HG03139 (cell line): ENCODE data around the gene PBX1.

Source experiments
- ATAC-seq: cut with Tn5 transposase; IDR thresholded peaks from one replicate; pipeline ENCODE4 v1.9.1; 2021; ENCODE audit not compliant: unreplicated experiment

Gene PBX1

DNA sequence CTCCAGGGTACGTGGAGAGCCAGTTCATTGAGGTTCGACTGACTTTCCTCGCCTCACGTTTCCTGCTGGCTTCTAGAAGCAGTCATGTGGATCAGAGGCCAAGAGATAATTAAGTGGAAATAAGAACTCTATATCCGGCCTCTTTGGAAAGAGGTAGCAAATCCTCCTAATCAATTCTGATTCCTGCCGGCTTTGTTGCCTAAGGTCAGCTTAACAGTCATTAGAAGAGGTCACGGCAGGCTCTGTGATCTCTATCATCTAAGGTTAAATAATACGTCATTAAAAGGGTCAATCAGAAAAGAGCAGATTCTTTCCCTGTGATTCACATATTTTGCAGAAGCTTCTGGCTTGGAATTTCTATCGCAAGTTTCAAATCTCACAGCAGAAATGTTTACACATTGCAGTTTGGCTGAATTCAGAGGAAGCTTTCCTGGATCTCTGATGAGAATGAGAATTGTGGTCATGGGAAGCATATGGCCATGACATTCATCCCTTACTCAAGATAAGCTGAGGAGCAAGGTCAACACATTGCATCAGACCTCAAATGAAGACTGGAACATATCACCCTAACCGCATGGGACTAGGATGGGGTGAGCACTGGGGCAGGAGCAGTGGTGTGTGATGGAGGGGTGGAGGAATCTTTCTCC lies 189.4 kb downstream of the PBX1 start:
- no peak for ATAC-seq

DNA sequence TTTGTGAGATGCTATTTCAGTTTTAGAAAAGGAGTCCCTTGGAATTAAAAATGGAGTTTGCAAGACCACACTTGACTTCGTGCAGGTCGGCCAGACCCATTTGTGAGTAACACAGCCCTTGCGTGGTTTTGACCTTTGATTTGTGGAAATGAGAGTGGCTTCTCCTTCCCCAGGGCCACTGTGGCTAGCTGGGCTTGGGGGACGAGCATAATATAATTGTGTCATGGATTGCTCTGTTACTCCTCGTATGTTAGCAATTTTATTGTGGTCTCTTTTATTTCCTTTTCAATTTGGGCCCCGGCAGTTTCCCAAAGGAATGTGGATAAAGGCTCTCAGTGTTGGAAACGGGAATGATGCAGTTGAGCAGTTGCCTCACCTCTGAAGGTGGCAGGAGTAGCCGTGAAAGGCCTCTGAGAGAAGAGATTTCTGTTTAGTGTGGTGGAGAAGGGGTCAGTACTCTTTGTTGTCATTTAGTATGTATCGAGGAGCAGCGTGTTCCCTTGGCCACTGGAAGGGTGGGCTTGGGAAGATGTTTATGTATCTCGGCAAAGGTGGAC lies 194.6 kb downstream of the PBX1 start:
- ATAC-seq: no peak

DNA sequence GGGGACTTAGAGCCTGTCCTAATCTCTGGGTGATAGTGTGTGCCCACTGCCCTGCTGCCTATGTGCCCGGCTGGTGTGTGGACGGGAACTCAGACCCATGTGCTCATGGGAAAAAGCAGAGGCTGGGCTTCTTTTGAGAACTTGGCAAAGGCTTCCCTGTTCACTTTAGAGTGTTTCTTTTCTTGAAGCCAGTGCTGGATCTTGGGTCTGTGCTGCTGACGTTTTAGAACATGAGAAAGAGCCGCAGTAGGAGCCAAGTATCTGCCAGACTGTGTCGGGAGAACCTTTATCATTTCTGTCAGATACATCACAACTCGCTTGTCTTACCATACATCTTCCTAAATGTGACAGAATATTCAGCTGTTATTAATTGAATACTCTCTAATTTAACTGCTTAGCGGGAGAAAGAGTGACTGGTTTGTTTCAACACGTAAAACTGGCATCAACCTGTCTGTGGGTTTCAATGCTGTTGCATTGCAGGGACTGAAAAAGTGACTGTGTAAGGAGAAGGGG lies 195.2 kb downstream of the PBX1 start:
- ATAC-seq: no peak

DNA sequence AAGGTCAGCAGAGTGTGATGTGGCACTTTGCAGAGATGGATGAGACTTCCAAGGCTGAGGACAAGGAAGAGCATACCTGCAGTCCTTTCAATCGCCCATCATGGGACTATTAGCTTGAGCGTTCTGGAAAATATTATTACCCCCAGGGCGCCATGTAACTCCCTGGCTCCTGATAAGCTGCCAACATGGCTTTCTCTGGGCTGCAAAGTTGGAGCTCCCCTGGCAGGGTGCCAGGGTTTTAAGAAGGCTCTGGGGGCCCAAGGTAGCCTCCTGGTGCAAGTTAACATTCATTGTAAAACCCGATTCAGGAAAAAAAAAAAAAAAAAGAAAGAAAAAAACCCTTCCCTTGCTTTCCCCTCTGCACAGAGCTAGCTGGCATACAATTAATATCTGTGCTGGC lies 196.7 kb downstream of the PBX1 start:
- no peak for ATAC-seq

DNA sequence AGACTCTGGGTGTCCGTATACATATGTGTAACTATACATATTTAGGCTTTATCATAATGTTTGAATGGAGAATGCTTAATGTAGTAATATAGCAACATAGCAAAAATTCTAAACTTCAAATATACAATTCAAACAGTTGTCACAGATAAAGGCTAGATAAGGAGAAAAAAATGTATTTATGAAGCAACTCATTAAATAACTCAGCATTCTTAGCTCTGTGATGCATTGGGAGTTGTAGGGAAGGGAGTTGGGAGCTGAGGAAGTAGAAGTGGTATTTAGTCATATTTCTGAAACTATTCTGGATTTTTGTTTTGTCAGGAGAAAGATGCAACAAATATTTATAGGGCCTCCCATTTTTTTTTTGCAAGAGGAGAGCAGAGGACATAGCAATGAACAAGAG lies 197.8 kb downstream of the PBX1 start:
- ATAC-seq: no peak

DNA sequence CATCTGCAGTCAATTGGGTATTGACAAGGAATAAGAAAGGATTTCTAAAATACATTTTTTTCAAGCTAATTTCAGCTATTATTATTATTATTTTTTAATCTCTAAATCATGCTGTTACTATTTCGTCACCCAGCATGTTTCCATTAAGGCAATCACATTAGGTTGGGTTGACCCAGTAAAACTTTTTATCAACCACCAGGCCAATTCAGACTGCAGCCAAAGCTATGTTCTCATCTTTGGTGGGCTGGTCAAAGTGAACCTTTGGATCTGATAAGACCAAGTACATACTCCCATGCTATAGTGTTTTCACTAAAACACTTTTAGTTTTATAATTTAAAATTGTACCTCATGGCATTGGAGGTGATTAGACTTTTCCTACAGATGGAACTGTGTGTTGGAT lies 198.6 kb downstream of the PBX1 start:
- no peak for ATAC-seq

DNA sequence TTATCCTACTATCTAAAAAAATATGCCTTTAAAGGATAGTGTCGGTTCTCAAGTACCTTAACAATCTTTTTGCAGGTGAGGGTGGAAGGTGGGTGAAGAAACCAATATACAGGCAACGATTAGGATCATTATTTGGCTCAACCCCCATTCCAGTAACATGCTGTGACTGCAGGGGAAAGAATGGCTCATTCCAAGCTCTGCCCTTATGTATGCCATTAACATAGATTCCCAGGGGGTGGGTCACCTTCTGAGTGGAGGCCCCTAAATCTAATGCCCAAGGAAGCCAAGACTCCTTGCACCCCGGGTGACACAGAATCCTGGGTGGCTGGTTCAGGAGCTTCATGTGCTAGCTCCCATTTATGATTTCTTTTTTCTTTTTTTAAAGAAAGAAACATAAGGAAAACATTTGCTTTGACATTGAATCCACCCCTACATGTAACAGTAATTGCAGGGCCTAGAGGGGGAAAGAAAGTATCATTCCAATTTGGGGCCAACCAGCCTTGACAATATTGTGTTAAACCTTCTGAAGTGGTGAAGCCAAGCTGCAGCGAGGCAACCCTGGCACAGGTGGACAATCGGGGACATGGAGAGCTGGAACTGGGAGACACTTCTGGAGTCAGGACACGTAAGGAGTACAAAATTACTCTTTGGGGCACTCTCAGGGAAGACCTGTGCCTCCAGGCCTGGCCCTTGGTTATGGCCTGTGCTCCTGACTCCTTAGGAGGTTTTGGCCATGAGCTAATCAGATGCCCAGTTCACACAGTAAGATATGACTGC lies 200.3 kb downstream of the PBX1 start:
- ATAC-seq: no peak

DNA sequence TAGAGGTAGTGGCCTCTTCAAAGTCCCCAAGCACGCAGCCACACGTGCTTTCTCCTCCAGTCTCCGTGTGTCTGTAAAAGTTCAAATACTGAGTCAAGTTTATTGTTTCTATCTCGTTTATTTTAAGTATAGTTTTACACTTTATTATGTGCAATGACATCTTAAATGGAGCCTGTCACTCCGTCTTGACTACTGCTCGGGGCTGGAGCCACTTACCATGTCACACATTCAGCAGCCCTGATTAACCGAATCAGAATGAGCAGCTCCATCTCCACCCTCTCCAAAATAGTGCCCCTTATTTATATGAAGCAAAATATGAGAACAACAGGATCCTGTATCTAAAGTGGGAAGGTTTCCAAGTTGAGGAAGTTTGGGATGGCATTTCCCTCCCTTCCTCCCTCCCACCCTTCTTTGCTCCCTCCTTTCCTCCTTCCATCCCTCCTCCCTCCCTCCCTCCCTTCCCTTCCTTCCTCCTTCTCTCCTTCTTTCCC lies 201.0 kb downstream of the PBX1 start:
- ATAC-seq: no peak

DNA sequence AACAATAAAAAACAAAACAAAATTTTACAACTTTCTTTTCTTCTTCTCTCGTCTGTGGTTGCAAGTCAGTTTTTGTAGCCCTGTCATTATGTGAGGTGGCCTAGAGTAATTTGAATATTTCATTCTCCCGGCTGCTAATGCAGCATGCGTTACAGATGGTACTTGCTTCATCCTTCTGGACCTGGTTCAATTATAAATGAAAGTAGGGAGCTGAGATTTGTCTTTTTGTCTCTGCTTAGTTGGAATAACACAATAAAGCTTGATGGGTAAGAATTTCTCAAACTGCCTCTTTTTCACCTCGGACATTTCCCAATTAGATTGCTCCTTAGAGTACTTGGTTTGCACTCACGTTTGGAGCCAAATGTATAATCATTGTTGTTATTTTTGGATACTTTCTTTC lies 201.6 kb downstream of the PBX1 start:
- ATAC-seq: no peak

DNA sequence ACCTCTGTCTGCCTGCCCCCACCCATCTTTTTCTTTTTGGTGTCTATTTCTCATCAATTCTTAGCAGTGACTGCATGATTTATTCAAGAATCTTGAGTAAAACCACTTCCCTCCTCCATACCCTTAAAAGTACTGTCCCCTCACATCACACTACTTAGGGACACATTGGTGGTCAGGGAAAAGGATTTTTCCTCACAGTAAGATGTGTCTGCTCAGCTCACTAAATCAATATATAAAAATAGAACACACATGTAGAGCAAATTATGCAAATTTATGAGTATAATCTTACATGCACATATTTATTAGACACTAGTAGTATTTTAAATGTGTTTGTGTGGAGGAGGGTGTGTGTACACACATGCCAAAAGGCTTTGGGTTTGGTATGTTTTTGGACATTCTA lies 202.0 kb downstream of the PBX1 start:
- no peak for ATAC-seq

DNA sequence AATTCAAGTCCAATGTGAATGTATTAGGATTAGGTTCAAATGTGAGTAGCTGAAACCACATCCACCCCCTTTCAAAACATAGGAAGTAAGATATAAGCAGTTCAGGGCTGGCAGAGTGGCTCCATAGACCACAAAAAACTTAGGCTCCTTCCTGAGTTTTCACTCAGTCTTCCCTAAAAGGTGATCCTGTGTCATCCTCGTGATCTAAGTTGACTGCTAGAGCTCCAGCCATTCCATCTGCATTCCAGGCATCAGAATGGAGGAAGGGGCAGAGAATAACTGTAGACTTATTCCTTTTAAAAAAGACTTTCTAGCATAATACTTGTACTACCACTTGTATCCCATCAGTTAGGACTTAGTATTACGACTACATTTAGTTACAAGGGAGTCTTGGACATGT lies 204.1 kb downstream of the PBX1 start:
- ATAC-seq: no peak

DNA sequence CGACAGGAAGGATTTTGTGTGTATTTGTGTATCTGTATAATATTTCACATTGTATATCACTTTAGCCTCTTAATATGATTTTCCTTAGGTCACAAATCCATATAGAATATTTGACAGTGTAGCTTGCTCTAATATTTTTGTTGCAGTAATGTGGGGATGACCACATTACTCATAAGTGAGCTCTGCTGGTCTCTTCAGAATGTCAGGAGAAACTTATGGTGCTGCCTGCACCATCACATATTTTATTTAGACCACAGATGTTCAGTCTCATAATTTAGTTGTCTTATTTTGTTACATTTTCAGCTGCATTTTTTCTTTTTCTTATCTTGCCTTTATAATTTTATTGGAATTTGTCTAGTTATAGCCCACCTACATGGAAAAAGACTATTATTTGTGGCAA lies 205.3 kb downstream of the PBX1 start:
- ATAC-seq: no peak

DNA sequence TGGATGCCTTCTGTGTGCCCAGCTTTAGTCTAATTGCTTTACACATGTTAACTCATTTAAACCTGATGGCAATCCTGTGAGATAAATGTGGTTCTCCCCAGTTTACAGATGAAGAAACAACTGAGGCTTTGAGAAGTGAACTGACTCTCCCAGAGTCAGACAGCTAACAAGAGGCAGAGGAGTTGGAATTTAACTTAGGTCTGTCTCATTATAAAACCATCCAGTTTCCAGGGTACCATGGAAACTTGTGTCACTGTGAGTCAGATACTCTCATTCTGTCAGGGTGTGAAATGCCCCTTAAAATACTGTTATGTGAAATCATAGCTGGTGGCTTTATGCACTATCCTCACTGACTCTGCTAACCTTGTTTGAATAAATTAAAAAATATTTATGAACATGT lies 206.6 kb downstream of the PBX1 start:
- ATAC-seq: no peak

DNA sequence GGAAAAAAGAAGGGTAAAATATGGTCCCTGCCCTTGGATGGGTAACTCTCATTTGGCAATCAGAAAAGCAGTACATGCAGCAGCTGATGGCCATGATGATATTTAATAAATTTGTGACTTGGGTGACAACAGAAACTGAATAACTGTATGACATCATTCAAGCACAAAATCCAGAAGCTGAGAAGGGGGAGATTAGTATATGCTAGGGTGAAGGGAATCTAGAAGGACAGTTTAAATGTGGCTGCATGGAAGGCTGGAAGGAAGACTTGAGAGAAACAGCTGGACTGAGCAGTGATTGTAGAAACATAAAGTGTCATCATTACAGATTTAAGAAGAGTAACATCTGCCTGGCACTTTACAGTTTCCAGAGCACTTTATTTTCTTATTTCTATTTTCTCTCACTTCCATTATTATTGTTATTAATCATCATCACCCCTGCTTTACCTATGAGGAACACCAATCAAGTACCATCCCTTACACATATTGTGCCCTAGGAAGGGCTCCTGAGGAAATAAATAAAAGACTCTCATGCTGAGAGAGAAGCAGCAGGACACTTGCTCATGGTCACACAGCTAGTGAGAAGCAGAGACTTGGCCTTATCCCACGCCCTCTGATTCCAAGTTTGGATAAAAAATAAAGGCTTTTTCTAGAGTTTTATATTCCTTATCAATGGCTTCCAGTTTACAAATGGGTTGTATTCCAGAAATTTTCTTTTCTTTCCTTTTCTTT lies 207.2 kb downstream of the PBX1 start:
- ATAC-seq: no peak

DNA sequence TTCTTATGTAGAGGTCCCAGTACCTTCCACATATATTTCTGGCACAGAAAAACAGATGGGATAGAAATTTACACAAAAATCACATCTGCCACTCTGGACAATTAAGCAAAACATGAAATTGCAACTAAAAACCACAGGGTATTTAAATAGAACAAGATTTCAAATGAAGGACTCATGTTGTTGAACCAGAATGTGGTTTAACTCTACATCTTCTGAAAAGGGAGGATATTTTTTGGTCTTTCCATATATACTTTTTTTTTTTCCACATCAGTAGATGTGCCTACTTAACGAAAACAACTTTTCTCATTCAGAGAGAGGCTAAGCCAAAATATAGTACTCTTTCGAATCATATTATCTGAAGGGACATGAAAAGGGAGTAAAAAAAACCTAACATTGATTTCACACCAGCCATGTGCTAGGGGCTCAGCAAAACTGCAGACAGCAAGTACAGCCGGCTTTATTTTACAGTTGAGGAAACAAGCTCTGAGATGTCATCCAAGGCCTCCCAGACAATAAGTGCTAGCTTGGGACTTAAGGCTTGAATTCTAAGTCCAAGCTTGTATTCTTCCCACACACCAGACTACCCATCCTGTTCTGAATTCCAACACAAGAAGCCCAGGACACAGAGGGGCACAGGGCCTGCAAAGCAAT lies 208.9 kb downstream of the PBX1 start:
- ATAC-seq: no peak

DNA sequence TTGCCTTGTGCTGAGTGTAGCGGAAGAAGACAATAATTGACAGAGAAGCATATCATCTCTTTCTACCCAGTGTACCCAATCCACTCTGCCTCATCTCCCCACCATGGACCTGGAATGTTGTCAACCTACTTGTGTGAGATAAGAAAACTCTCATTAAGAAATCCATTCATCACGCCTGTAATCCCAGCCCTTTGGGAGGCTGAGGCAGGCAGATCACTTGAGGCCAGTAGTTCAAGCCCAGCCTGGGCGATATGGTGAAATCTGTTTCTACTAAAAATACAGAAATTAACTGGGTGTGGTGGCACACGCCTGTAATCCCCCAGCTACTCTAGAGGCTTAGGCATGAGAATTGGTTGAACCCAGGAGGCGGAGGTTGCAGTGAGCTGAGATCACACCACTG lies 209.6 kb downstream of the PBX1 start:
- no peak for ATAC-seq

DNA sequence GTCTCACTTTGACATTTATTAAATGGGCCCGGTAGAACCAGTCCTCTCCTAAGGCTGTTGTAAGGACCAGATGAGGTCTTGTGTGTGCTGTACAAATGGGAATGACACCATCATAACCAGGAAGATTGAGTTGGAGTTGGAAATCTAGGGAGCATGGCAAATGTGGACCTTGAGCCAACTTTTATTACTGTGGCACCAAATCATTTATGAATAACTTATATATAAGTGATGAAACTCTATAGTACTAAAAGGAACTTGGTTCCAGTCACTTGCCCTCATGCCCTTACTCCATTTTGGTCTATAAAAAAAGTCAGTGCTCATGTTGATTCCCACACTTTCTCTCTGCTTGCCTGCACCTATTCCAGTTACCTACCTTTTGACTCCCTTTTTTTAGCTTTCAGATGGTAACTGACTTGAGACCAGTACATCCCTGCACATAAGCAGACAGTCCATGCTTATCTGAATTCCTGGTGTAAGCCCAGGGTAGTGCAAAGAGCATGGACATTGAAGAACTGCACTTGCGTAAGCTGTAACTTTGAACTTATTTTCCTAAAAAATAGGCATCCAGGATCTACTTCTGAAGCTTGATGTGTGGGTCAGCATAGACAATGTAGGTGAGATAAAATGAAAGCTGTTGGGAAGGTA lies 210.6 kb downstream of the PBX1 start:
- ATAC-seq: no peak

DNA sequence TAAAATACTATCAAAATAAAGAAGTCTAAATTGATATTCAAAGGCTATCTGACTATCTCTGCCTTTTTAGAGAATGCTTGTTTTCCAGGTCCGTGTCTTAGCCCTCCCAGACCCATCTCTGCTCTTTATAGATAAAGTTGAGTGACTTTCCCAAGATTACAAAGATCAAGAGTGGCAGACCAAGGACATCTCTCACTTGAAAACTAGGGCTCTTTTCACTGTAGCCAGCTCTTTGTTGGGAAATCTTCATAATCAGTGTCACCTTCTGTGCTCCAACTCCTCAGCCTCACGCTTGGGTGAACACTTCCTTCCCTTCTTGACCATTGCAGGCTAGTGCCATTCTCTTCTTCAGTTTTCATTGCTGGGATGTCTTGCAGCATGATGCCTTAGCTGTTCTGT lies 211.1 kb downstream of the PBX1 start:
- ATAC-seq: no peak

DNA sequence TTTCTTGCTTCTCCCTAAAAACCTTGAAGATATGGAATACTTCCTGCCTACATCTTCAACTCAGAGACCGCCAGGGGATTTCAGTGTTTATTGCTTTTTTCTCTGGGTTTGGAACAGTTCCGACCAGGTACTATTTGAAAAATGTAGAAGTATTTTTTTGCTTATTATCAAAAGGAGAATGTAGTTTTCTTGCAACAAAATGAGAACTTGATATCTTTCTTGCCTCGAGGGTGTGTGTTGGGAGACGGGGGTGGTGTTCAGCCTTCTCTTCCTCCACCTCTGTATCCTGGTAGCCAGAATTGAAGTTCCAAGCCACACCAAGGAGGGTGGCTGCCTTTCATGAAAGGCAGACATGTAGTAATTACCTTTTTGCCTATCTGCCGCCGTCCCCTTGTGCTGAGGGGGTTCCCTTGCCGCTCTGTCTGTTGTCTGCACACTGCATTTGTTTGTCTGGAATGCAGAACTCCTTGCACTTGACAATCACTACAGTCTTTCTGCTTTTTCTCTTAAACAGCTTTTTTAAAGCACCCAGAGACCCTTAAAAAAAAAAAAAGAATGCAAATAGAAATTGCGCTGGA lies 212.1 kb downstream of the PBX1 start:
- no peak for ATAC-seq
